A673 (cell line): ENCODE data around the gene MED12L.

Experiments used
- CTCF ChIP-seq: fragments of 300-800, 200-600 bp; sonication (generic); conservative IDR thresholded peaks from 2 replicates; pipeline ENCODE4 v1.5.1; 2017; ENCODE audit warnings: low read depth, mild to moderate bottlenecking, antibody characterized with exemption, low read length, moderate library complexity, mixed read lengths
- EZH2 ChIP-seq: fragments of 200-600 bp; sonication (generic); IDR thresholded peaks from 2 replicates; pipeline ENCODE4 v1.6.1; 2017; ENCODE audit warnings: borderline replicate concordance, low read depth, mild to moderate bottlenecking, mixed read lengths, antibody characterized with exemption, low read length; ENCODE audit not compliant: poor library complexity, severe bottlenecking

- no peak for TF ChIP-seq CTCF
- no peak for TF ChIP-seq EZH2
Observed at GRCh38 chr3:151329363-151329762, 243.9 kb downstream of the MED12L start, which contains the start of gene P2RY13.
